ENCODE measurements around the gene RNASE11. TPM values are rescaled to one million over a fixed set of nuclear protein-coding genes. Genes with fewer than 3 reads are reported as not detected.

RNASE11 gene
- total RNA-seq, 2 experiments from 2014 or later, result not detected

- peak; percentile 45 for TF ChIP-seq CTCF (IDR thresholded peaks at IDR 0.05)
- peak; percentile 85 for ATAC-seq
- ChIA-PET POLR2A (interaction anchor here (0.8 to 2.0 kb wide), 8 partner anchors 8 to 270 kb away, joined by 3 to 15 read pairs (median 4); partner anchors contain the start of genes PARP2, PNP and RNASE4), CTCF (interaction anchor here (1.0 to 4.4 kb wide), 19 partner anchors 10 to 287 kb away, joined by 3 to 42 read pairs (median 4); partner anchors contain the start of genes PARP2, RNASE11 and RNASE4)
- Mint-ChIP-seq H3K27me3 (no peaks in the 10 kb centered on the region), H3K9me3 (no peaks in the 10 kb centered on the region), H3K4me3 (no peak overlapping the region), H3K27ac (no peak overlapping the region), H3K36me3 (ENCODE audit: low read depth) (no peaks in the 10 kb centered on the region), H3K4me1 (ENCODE audit: low read depth) (peaks cover 13% of the 10 kb centered on the region)
- peak; percentile 91 for DNase-seq
- intact Hi-C loops (cut with micrococcal nuclease), result loop anchor here (1.0 to 5.0 kb wide), 5 partner anchors 17 to 270 kb away; partner anchors contain the start of genes APEX1, PARP2 and TEP1
Measured at GRCh38 chr14:20613094-20614037, 25.6 kb upstream of the RNASE11 start.

GRCh38 chr14:20612403-20612802, 24.6 kb upstream of the RNASE11 start:
- ChIA-PET POLR2A (interaction anchor here (1.3 to 2.0 kb wide), 4 partner anchors 9 to 201 kb away, joined by 3 to 15 read pairs (median 8); partner anchors contain the start of gene RNASE4), CTCF (interaction anchor here (1.2 to 4.4 kb wide), 11 partner anchors 11 to 284 kb away, joined by 3 to 42 read pairs (median 10); partner anchors contain the start of genes PARP2, RNASE11 and RNASE4)
- DNase-seq (no peak), ATAC-seq (no peak)
- Mint-ChIP-seq H3K27me3 (no peaks in the 10 kb centered on the region), H3K36me3 (ENCODE audit: low read depth) (no peaks in the 10 kb centered on the region), H3K27ac (no peak overlapping the region), H3K4me3 (no peak overlapping the region), H3K9me3 (no peaks in the 10 kb centered on the region), H3K4me1 (ENCODE audit: low read depth) (peaks cover 6% of the 10 kb centered on the region)
- intact Hi-C loops (cut with micrococcal nuclease), result loop anchor here (2.0 to 5.0 kb wide), 3 partner anchors 18 to 200 kb away; partner anchors contain the start of genes APEX1 and TEP1
- no peak for TF ChIP-seq CTCF (IDR thresholded peaks at IDR 0.05)

GRCh38 chr14:20611277-20611676, 23.5 kb upstream of the RNASE11 start:
- no peak overlapping the region for H3K27ac Mint-ChIP-seq
- TF ChIP-seq CTCF (IDR thresholded peaks at IDR 0.05), result no peak
- H3K36me3 Mint-ChIP-seq (ENCODE audit: low read depth), result no peaks in the 10 kb centered on the region
- ATAC-seq, result no peak
- H3K9me3 Mint-ChIP-seq, result no peaks in the 10 kb centered on the region
- intact Hi-C loops (cut with micrococcal nuclease), result loop anchor here (5.0 kb wide), 2 partner anchors 154 to 199 kb away; partner anchors contain the start of genes APEX1 and TEP1
- peaks cover 6% of the 10 kb centered on the region for H3K4me1 Mint-ChIP-seq (ENCODE audit: low read depth)
- H3K27me3 Mint-ChIP-seq, result no peaks in the 10 kb centered on the region
- POLR2A ChIA-PET, result interaction anchor here (0.8 to 1.1 kb wide), 3 partner anchors 19 to 268 kb away, joined by 3 to 4 read pairs (median 4); partner anchors contain the start of genes PARP2 and PNP
- CTCF ChIA-PET, result interaction anchor here (1.3 to 7.3 kb wide), 6 partner anchors 11 to 283 kb away, joined by 3 to 104 read pairs (median 8); partner anchors contain the start of gene RNASE4
- DNase-seq, result no peak
- no peak overlapping the region for H3K4me3 Mint-ChIP-seq

- Mint-ChIP-seq H3K4me1 (ENCODE audit: low read depth) (peaks cover 6% of the 10 kb centered on the region), H3K36me3 (ENCODE audit: low read depth) (no peaks in the 10 kb centered on the region), H3K9me3 (no peaks in the 10 kb centered on the region), H3K27me3 (no peaks in the 10 kb centered on the region), H3K27ac (no peak overlapping the region), H3K4me3 (no peak overlapping the region)
- DNase-seq (peak; percentile 89), ATAC-seq (peak; percentile 19)
- CTCF ChIA-PET, result interaction anchor here (0.7 to 7.3 kb wide), 27 partner anchors 10 to 361 kb away, joined by 3 to 104 read pairs (median 5); partner anchors contain the start of genes APEX1, PARP2, PIP4P1 and RNASE4
- POLR2A ChIA-PET, result interaction anchor here (0.8 to 1.5 kb wide), 8 partner anchors 21 to 267 kb away, joined by 3 to 7 read pairs (median 4); partner anchors contain the start of genes APEX1, OSGEP and PARP2
- intact Hi-C loops (cut with micrococcal nuclease), result loop anchor here (5.0 kb wide), 2 partner anchors 153 to 198 kb away; partner anchors contain the start of genes APEX1 and TEP1
- TF ChIP-seq CTCF (IDR thresholded peaks at IDR 0.05), result no peak
Measured at GRCh38 chr14:20610002-20610765, 22.4 kb upstream of the RNASE11 start.
